Keratinocyte (primary cell): ENCODE results near the gene LRRTM1. TPM values are rescaled to one million over a fixed set of nuclear protein-coding genes. Genes with fewer than 3 reads are reported as not detected.

Experiments
- DNase-seq: peaks from one replicate; pipeline ENCODE4 v3.0.0-alpha.2; 2011; ENCODE audit warnings: low read depth, missing footprints, low spot score
- FAIRE-seq: peaks from 2 replicates; lab custom pipeline; 2011; peaks lifted over from hg19 to GRCh38; lab: Jason Lieb, UNC
- H2AFZ ChIP-seq: 2 replicates; pipeline ENCODE4 v1.6.0; 2012; ENCODE audit warnings: low read length, control low read depth, inconsistent platforms; ENCODE audit not compliant: control insufficient read depth
- H3K27ac ChIP-seq: 2 replicates; pipeline ENCODE4 v1.5.1; 2011; ENCODE audit warnings: low read length; ENCODE audit not compliant: control insufficient read depth, insufficient read depth
- H3K27me3 ChIP-seq: 3 replicates; pipeline ENCODE4 v1.6.0; 2011; ENCODE audit warnings: low read length; ENCODE audit not compliant: control insufficient read depth, insufficient read depth; ENCODE audit errors: extremely low read depth
- H3K36me3 ChIP-seq, 2 experiments: 2 replicates in 1 of 2; 3 replicates in 1 of 2; pipeline ENCODE4 v1.5.1; 2011; ENCODE audit warnings: low read length in 2 of 2, mild to moderate bottlenecking in 1 of 2; ENCODE audit not compliant: control insufficient read depth in 2 of 2, insufficient read depth in 2 of 2; ENCODE audit errors: extremely low read depth in 1 of 2
- H3K4me1 ChIP-seq: 3 replicates; pipeline ENCODE4 v1.5.1; 2011; ENCODE audit warnings: low read length; ENCODE audit not compliant: control insufficient read depth, insufficient read depth; ENCODE audit errors: extremely low read depth
- H3K4me2 ChIP-seq: 3 replicates; pipeline ENCODE4 v1.6.0; 2011; ENCODE audit warnings: low read depth, low read length; ENCODE audit not compliant: control insufficient read depth, insufficient read depth; ENCODE audit errors: extremely low read depth
- H3K4me3 ChIP-seq, 3 experiments: fragments of 200-600 bp in 1 of 3; sonication (generic) in 1 of 3; 2 replicates in 2 of 3; 3 replicates in 1 of 3; pipeline ENCODE4 v1.5.1; 2011 to 2016; ENCODE audit warnings: low read length in 3 of 3, mild to moderate bottlenecking in 3 of 3, control low read depth in 2 of 3, inconsistent platforms in 1 of 3, low read depth in 1 of 3, mixed read lengths in 1 of 3, mixed run types in 1 of 3, moderate library complexity in 1 of 3; ENCODE audit not compliant: control insufficient read depth in 2 of 3, insufficient read depth in 2 of 3; ENCODE audit errors: extremely low read depth in 1 of 3
- H3K79me2 ChIP-seq: 2 replicates; pipeline ENCODE4 v1.6.0; 2012; ENCODE audit warnings: low read length; ENCODE audit not compliant: control insufficient read depth, insufficient read depth
- H3K9ac ChIP-seq: 3 replicates; pipeline ENCODE4 v1.6.0; 2011; ENCODE audit warnings: low read length; ENCODE audit not compliant: control insufficient read depth, insufficient read depth; ENCODE audit errors: extremely low read depth
- H3K9me1 ChIP-seq: 3 replicates; pipeline ENCODE4 v1.6.0; 2011; ENCODE audit warnings: low read length; ENCODE audit not compliant: control insufficient read depth, insufficient read depth; ENCODE audit errors: extremely low read depth
- H3K9me3 ChIP-seq: 2 replicates; pipeline ENCODE4 v1.5.1; 2012; ENCODE audit warnings: low read depth, low read length; ENCODE audit not compliant: control insufficient read depth
- H4K20me1 ChIP-seq: 3 replicates; pipeline ENCODE4 v1.6.0; 2011; ENCODE audit warnings: low read length; ENCODE audit not compliant: control insufficient read depth, insufficient read depth; ENCODE audit errors: extremely low read depth
- CTCF ChIP-seq, 3 experiments: IDR thresholded peaks in 1 of 3; conservative IDR thresholded peaks in 1 of 3; optimal IDR thresholded peaks in 1 of 3; 2 replicates in 2 of 3; 3 replicates in 1 of 3; pipeline versions ENCODE3 to v1.5.1; 2011; ENCODE audit warnings: low read length in 3 of 3, mild to moderate bottlenecking in 3 of 3, moderate library complexity in 2 of 3, control low read depth in 1 of 3, inconsistent platforms in 1 of 3; ENCODE audit not compliant: insufficient read depth in 2 of 3; ENCODE audit errors: extremely low read depth in 1 of 3
- EZH2 ChIP-seq: IDR thresholded peaks from one replicate; pipeline ENCODE4 v1.6.1; 2012; ENCODE audit warnings: inconsistent platforms, mild to moderate bottlenecking, low read length, moderate library complexity
- dilution Hi-C: fragments of 300-500 bp; cut with MboI; formaldehyde crosslinking; loops from one replicate; pipeline ENCODE4 v1.7.0; 2020; ENCODE audit warnings: low sequenced_read_pairs; ENCODE audit not compliant: extremely low pct_ligation_motif_present
- polyA plus RNA-seq, 5 experiments: library from polyadenylated mRNA; depleted of rRNA in 3 of 5; stranded (reverse) in 3 of 5; stranded (forward) in 1 of 5; unstranded in 1 of 5; fragments of >200 nt; gene quantifications; 1 replicate in 1 of 5; 2 replicates in 3 of 5; 3 replicates in 1 of 5; pipeline versions ENCODE4 v1.2.1 to v1.2.3, GENCODE V29; 2011 to 2012; ENCODE audit warnings: missing spikeins in 2 of 5, low read depth in 1 of 5, low replicate concordance in 1 of 5

Gene LRRTM1
- polyA plus RNA-seq, 1 donor (not counting 4 experiments of a cell fraction or from before 2014, with no cell fraction given): not detected

DNA sequence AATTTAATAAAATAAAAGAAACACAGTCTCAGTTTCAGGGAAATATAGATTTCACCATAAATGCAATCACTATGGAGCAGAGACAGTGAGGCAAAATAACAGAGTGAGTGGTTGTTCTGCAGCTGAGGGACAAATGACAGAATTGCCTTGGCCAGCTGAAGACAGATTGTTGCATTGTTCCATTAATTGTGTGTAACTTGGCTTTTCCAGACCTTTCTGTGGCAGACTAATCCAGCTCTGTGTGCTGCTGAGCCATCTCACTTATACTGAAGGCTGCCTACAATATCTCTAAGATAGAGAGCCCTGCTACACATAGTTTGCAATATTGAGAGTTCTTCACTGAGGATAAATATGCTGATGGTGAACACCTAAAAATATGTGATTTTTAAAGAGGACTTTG, 11.5 kb downstream of the LRRTM1 start:
- Histone ChIP-seq H3K4me3 (no peak overlapping the region), H4K20me1 (no peaks in the 10 kb centered on the region), H3K36me3 (no peaks in the 10 kb centered on the region), H3K27ac (no peak overlapping the region), H3K27me3 (no peaks in the 10 kb centered on the region), H3K79me2 (no peaks in the 10 kb centered on the region), H3K4me2 (no peak overlapping the region), H3K9me3 (no peaks in the 10 kb centered on the region), H2AFZ (no peak overlapping the region), H3K9ac (no peak overlapping the region), H3K4me1 (no peaks in the 10 kb centered on the region), H3K9me1 (no peaks in the 10 kb centered on the region)
- FAIRE-seq (no peak), DNase-seq (no peak)
- dilution Hi-C loops: no loop called here
- no peak for TF ChIP-seq CTCF (optimal IDR thresholded peaks at IDR 0.05 in 1 of 3, IDR thresholded peaks at IDR 0.05 in 1 of 3, conservative IDR thresholded peaks at IDR 0.05 in 1 of 3; ENCODE audit: extremely low read depth in 1 of 3, insufficient read depth in 2 of 3, low read length in 3 of 3)
- no peak for TF ChIP-seq EZH2

DNA sequence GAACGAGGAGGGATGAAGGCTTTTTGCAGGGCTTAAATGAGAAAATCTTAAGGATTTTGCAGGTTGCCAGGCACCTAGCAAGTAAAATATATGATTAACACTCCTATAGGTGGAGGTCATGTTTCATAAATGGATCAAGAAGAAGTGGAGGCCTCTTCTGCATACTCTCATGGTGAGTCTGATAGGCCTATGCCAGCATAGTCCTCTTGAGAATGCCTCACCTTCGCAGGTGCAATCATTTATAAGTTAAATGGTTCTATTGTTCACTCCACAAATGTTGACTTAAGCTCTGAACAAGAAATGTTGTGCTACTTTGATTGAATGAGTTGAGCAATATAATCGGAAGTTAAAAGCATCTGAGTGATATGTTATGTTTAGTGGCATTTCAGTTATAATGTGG, 12.1 kb downstream of the LRRTM1 start:
- Histone ChIP-seq H3K27ac (no peak overlapping the region), H3K4me1 (no peaks in the 10 kb centered on the region), H3K9ac (no peak overlapping the region), H2AFZ (no peak overlapping the region), H3K79me2 (no peaks in the 10 kb centered on the region), H3K4me2 (no peak overlapping the region), H3K9me3 (no peaks in the 10 kb centered on the region), H3K9me1 (no peaks in the 10 kb centered on the region), H3K36me3 (no peaks in the 10 kb centered on the region), H4K20me1 (no peaks in the 10 kb centered on the region), H3K27me3 (no peaks in the 10 kb centered on the region), H3K4me3 (no peak overlapping the region)
- FAIRE-seq (no peak), DNase-seq (no peak)
- TF ChIP-seq EZH2 (no peak), CTCF (optimal IDR thresholded peaks at IDR 0.05 in 1 of 3, IDR thresholded peaks at IDR 0.05 in 1 of 3, conservative IDR thresholded peaks at IDR 0.05 in 1 of 3; ENCODE audit: extremely low read depth in 1 of 3, insufficient read depth in 2 of 3, low read length in 3 of 3) (no peak)
- dilution Hi-C loops: no loop called here
